Lower lobe of right lung (tissue), 2 donors: Measurements from ENCODE around the gene ANGEL1. TPM values are rescaled to one million over a fixed set of nuclear protein-coding genes. Genes with fewer than 3 reads are reported as not detected.

ENCODE experiments used
- ATAC-seq, 2 donors: fragments of 200-7000 bp; cut with Tn5 transposase; one replicate each; pipeline ENCODE4 v1.9.1; 2020 to 2022; ENCODE audit warnings: mild to moderate bottlenecking in 2 of 2, moderate library complexity in 2 of 2
- DNase-seq: peaks from one replicate; pipeline ENCODE4 v3.0.0-alpha.2; 2020
- H3K27ac ChIP-seq: fragments of 200-600 bp; one replicate; pipeline ENCODE4 v1.8.0; 2022
- H3K27me3 ChIP-seq: fragments of 200-600 bp; one replicate; pipeline ENCODE4 v1.8.0; 2022; ENCODE audit warnings: low read depth
- H3K36me3 ChIP-seq: fragments of 200-600 bp; one replicate; pipeline ENCODE4 v1.8.0; 2022; ENCODE audit warnings: mild to moderate bottlenecking
- H3K4me1 ChIP-seq: fragments of 200-600 bp; one replicate; pipeline ENCODE4 v1.8.0; 2022
- H3K4me3 ChIP-seq: fragments of 200-600 bp; one replicate; pipeline ENCODE4 v1.8.0; 2022; ENCODE audit warnings: mild to moderate bottlenecking
- H3K9me3 ChIP-seq: fragments of 200-600 bp; one replicate; pipeline ENCODE4 v1.8.0; 2022
- intact Hi-C: fragments of 100-400 bp; cut with DNase I; formaldehyde crosslinking; loops from one replicate; pipeline ENCODE4 v1.11.0; 2022
- total RNA-seq: library from RNA; stranded (reverse); fragmentation: NEBNext Ultra II Directional; extraction: Animal tissue kit (Norgen Biotek cat#: 25700); gene quantifications from one replicate; pipeline ENCODE4 v1.2.1, GENCODE V29; 2021
- TF ChIP-seq, protein P1 (sequence below): fragments of 200-600 bp; IDR thresholded peaks from one replicate; pipeline ENCODE4 v1.8.0; 2022; ENCODE audit warnings: antibody characterized with exemption, mild to moderate bottlenecking
- donor health status: DM: no; HTN: yes; CAD: no; lungs with severe emphysema.

ANGEL1 gene
- total RNA-seq, 1 donor from 2014 or later = 28.9 TPM

DNA sequence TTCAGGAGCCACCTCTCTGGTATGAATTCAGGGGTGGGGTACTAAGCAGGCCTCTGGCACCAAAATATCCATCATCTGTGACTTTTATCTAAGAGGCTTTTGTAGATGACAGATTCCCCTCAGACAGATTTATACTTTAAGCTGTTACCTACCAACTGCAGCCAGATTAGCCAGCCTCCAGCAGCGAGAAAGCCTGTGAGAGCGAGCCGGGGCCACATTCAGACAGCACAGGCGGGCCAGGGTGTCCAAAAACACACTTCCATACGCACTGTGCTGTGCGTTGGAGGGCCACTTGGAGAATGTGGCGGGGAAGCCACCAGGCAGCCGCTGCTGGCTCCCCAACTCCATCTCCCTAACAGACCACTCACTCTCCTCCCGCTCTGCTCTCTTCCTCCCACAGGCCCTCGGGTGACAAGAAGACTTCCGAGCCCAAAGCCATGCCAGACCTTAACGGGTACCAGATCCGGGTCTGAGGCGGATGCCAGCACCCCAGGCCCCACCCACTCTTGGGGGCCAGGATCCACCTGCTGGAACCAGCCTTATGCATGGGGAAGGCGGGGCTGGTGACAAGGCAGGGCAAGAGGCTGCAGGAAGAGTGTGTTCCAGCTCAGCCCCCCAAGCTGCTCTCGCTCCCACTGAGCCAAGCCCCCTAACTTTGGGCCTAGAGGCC lies 34.0 kb downstream of the ANGEL1 start:
- TF ChIP-seq, protein P1, sequence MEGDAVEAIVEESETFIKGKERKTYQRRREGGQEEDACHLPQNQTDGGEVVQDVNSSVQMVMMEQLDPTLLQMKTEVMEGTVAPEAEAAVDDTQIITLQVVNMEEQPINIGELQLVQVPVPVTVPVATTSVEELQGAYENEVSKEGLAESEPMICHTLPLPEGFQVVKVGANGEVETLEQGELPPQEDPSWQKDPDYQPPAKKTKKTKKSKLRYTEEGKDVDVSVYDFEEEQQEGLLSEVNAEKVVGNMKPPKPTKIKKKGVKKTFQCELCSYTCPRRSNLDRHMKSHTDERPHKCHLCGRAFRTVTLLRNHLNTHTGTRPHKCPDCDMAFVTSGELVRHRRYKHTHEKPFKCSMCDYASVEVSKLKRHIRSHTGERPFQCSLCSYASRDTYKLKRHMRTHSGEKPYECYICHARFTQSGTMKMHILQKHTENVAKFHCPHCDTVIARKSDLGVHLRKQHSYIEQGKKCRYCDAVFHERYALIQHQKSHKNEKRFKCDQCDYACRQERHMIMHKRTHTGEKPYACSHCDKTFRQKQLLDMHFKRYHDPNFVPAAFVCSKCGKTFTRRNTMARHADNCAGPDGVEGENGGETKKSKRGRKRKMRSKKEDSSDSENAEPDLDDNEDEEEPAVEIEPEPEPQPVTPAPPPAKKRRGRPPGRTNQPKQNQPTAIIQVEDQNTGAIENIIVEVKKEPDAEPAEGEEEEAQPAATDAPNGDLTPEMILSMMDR = no peak
- H3K4me1 ChIP-seq = peaks cover 48% of the 10 kb centered on the region
- no peak overlapping the region for H3K4me3 ChIP-seq
- H3K36me3 ChIP-seq = peaks cover 42% of the 10 kb centered on the region
- no peak overlapping the region for H3K27ac ChIP-seq
- no peaks in the 10 kb centered on the region for H3K9me3 ChIP-seq
- no peaks in the 10 kb centered on the region for H3K27me3 ChIP-seq
- intact Hi-C loops = no loop called here
- DNase-seq = no peak
- ATAC-seq = no peak

DNA sequence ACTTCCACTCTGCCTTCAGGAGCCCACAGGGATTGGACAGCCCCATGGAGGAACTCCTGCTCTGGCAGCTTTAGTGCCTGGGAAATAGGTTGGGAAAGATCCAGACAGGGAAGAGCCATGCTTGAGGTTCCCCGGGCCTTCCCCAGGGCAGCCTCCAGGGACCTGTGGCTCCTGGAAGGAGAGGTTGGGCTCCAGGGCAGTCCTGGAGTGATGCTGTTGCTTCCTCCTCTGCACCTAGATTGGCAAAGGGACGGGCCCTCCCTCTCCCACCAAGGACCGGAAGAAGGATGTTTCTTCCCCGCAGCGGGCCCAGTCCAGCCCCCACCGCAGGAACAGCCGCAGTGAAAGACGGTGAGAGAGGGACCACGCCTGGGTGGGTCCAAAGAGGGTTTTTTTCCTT lies 35.0 kb downstream of the ANGEL1 start:
- no peaks in the 10 kb centered on the region for H3K9me3 ChIP-seq
- ATAC-seq = no peak
- H3K36me3 ChIP-seq = peaks cover 32% of the 10 kb centered on the region
- peaks cover 51% of the 10 kb centered on the region for H3K4me1 ChIP-seq
- no peaks in the 10 kb centered on the region for H3K27me3 ChIP-seq
- no peak for DNase-seq
- TF ChIP-seq, protein P1 = no peak
- no peak overlapping the region for H3K27ac ChIP-seq
- intact Hi-C loops = no loop called here
- no peak overlapping the region for H3K4me3 ChIP-seq

DNA sequence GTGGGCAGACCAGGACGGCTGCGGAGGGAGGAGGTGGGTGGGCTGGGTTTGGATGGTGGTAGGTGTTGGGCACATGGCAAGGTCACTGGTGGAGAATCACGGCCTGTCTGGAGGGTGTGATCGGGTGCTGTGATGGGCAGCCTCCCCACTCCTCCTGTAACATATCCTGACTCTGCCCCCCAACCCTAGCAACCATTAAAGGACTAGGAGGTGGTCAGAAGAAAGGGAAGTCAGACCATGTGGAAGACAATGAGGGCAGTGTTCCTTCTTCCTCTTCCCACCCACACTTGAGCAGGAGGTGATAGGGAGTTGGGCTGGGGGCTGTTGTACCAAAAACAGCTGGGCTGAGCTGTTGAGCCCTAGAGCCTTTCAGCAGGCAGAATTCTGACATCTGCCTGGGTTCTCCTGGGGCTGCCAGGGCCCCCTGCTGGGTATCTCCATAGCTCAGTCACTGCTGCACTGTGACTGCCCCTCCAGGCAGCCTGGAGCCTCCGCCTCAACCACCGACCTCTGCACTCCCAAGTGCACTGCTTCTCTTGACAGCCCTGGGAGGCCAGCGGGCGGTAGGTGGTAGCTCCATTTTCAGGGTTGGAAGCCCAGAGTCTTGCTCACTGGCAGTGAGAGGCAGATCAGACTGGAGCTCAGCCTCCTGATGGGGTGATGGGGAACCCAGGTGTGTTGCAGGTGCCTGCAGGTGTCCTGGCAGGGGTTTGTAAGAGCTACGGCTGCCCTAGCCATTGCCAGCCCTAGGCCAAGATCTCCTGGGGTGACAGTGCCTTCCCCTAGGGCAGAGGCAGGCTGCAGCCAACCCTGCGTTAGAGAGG lies 36.0 kb downstream of the ANGEL1 start:
- DNase-seq (no peak), ATAC-seq (no peak)
- no peaks in the 10 kb centered on the region for H3K27me3 ChIP-seq
- H3K4me3 ChIP-seq = no peak overlapping the region
- TF ChIP-seq, protein P1 = no peak
- intact Hi-C loops = no loop called here
- peaks cover 48% of the 10 kb centered on the region for H3K4me1 ChIP-seq
- no peak overlapping the region for H3K27ac ChIP-seq
- no peaks in the 10 kb centered on the region for H3K9me3 ChIP-seq
- H3K36me3 ChIP-seq = peaks cover 23% of the 10 kb centered on the region

DNA sequence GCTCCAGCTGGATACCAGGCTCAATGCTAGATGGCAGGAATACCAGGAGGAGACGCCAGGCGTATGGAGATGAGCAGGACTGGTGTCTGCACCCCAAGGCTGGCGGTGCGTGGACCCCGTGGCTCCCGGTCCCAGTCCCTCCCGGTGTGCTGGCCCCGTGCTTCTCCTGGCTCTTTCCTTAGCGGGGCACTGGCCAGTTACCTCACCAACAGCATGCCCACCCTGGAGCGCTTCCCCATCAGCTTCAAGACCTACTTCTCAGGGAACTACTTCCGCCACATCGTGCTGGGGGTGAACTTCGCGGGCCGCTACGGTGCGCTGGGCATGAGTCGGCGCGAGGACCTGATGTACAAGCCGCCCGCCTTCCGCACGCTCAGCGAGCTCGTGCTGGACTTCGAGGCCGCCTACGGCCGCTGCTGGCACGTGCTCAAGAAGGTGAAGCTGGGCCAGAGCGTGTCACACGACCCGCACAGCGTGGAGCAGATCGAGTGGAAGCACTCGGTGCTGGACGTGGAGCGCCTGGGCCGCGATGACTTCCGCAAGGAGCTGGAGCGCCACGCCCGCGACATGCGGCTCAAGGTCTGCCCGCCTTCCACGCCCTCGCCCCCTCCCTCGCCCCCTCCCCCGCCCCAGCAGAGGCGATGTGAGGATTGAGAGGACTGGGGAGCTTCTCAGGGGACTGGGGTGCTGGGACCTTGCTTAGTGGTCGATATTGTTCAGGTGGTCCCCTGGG lies 36.8 kb downstream of the ANGEL1 start:
- no peak overlapping the region for H3K4me3 ChIP-seq
- H3K9me3 ChIP-seq = no peaks in the 10 kb centered on the region
- H3K4me1 ChIP-seq = peaks cover 47% of the 10 kb centered on the region
- no peak overlapping the region for H3K27ac ChIP-seq
- no peaks in the 10 kb centered on the region for H3K27me3 ChIP-seq
- TF ChIP-seq, protein P1 = no peak
- DNase-seq = no peak
- intact Hi-C loops = no loop called here
- no peak for ATAC-seq
- peaks cover 15% of the 10 kb centered on the region for H3K36me3 ChIP-seq

DNA sequence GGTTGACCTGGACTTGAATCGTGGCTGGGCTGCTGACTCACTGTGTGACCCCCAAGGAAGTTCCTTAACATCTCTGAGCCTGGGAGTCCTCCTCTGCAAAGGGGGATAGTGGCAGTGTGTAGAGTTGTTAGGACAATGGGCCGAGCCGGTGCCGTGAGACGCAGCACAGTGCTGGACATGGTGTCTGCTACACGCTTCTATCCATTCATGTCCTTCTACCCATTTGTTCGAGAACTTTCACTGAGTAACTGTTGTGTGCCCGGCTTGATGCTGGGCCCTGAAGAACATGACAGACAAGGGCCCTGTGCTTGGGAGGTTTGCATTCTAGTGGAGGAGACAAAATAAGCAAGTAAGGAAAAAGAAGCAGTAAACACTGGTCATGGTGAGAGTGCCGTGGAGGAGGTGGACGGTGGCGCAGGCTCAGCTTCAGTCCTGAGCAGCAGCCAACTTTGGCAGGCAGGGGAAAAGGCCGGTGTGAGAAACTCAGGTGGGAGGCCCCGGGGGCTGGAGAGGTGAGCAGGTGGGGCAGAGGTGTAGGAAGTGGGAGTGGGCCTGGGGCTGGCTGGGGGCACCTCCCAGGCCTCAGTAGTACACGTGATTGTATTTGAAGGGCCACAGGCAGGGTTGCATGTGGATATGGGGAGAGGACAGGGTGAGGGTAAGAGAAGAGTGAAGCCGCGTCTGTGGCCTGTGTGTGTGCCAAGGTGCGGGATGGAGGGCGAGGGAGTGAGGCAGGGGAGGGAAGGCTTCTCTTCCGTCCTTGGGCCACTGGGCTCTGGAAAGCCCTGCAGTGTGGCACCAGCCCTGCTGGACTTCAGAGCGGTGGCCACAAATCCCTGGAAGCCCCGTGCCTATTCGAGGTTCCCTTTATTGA lies 37.6 kb downstream of the ANGEL1 start:
- Histone ChIP-seq H3K27ac (peak overlapping the region; percentile 80), H3K9me3 (no peaks in the 10 kb centered on the region), H3K4me3 (no peak overlapping the region), H3K36me3 (peaks cover 13% of the 10 kb centered on the region), H3K27me3 (no peaks in the 10 kb centered on the region), H3K4me1 (peaks cover 49% of the 10 kb centered on the region)
- intact Hi-C loops = no loop called here
- DNase-seq (no peak), ATAC-seq (no peak)
- TF ChIP-seq, protein P1 = no peak
